GM21786 (cell line): ENCODE data around the gene ZNF391.
"Not testable (repeated sequence)": the region's sequence is repeated elsewhere in the genome, so short reads cannot be mapped to it uniquely, and the experiment has no call there.

ENCODE experiments used
- ATAC-seq: cut with Tn5 transposase; IDR thresholded peaks from one replicate; pipeline ENCODE4 v1.9.1; 2021; ENCODE audit not compliant: unreplicated experiment

Gene ZNF391

GRCh38 chr6:27388293-27389197 is at the start of gene ZNF391:
ZNF391 (plus strand) TSS chr6:27388759; CDS start chr6:27400371, 11,612 bp downstream.
- peak; percentile 85 for ATAC-seq

DNA sequence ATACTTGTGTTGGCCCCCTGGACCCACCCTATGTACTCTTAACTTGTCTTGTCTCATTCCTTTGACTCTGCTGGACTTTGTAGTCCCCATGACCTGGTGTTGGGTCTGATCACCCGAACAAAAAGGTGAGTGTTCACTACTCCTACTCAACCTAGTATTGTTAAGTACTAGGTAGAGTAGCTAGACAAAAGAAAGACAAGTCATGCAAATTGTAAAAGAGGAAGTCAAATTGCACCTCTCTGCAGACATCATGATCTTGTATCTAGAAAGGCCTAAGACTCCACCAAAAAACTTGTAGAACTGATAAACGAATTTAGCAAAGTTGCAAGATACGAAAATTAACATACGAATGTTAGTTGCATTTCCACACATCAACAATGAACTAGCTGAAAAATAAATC is 35.7 kb upstream of the ZNF391 start:
- ATAC-seq, result no peak

GRCh38 chr6:27358786-27359185 is 29.8 kb upstream of the ZNF391 start:
- ATAC-seq, result no peak

GRCh38 chr6:27359231-27359630 is 29.3 kb upstream of the ZNF391 start:
- ATAC-seq, result no peak

DNA sequence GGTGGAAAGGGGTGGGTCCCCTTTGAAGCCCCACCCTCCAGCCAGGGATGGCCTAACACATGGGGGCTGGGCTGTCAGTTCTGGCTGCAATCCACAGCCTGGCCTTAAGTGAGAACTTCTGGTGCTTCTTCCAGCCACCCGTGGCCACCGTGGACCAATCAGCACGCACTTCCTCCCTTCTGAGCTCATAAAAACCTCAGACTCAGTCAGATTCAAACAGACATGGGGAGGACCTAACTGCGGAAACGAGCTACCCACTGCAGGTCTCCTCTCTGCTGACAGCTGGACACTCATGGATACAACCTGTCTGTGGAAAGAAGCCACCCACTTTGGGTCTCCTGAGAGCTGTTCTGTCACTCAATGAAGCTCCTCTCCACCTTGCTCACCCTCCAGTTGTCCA is 20.4 kb upstream of the ZNF391 start:
- ATAC-seq, result no peak

DNA sequence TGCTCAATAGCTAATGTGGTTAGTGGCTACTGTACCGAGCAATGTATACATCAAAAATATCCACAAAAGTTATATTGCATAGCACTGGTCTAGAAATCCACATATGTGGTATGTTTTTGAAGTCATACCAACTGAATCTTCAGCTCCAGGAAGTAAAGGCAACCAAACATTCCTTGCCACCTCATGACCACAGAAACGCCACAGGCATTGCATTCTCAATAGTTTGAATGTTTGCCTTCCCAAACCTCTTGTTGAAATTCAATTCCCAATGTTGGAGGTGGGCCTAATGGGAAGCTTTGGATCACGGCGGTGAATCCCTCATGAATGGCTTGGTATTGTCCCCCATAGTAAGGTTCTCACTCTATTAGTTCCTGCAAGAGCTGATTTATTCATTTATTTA is 18.2 kb upstream of the ZNF391 start:
- no peak for ATAC-seq

- peak; percentile 93 for ATAC-seq
Observed at GRCh38 chr6:27374824-27375612, 13.5 kb upstream of the ZNF391 start.

GRCh38 chr6:27375613-27376079 is 12.9 kb upstream of the ZNF391 start:
- ATAC-seq, result no peak

DNA sequence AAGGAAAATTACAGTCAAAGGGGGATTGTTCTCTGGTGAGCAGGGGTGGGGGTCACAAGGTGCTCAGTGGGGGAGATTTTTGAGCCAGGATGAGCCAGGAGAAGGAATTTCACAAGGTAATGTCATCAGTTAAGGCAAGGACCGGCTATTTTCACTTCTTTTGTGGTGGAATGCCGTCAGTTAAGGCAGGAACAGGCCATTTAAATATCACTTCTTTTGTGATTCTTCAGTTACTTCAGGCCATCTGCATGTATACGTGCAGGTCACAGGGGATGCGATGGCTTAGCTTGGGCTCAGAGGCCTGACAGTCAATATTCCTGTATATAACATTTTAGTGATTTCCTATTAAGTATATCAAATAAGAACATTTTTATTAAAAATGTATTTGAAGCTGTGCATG is 10.2 kb upstream of the ZNF391 start:
- not testable (repeated sequence) for ATAC-seq

- not testable (repeated sequence) for ATAC-seq
Observed at GRCh38 chr6:27381001-27381400, 7.6 kb upstream of the ZNF391 start.

GRCh38 chr6:27383011-27383410 is 5.5 kb upstream of the ZNF391 start:
- ATAC-seq, result no peak

- ATAC-seq, result no peak
Observed at GRCh38 chr6:27383481-27383880, 5.1 kb upstream of the ZNF391 start.

DNA sequence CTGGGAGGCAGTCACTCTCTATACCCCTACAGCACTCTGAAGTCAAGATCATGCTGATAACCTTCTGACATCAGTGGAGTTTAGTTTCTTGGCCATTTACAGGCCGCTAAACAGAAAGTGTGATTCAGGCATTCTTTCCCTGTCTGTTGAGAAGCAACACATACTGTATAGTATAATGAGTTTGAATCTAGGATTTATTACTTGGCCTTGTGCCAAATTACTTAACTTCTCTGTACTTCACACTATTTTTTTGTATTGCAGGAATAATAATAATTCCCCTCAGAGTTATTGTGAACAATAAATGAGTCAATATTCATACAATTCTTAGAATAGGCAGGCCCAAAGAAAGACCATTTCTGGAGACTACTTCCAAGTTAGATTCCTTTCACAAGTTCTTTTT is 4.1 kb downstream of the ZNF391 start:
- no peak for ATAC-seq

- ATAC-seq, result no peak
Observed at GRCh38 chr6:27394073-27394472, 5.5 kb downstream of the ZNF391 start.

GRCh38 chr6:27400877-27401642 is 12.5 kb downstream of the ZNF391 start:
- ATAC-seq, result no peak

DNA sequence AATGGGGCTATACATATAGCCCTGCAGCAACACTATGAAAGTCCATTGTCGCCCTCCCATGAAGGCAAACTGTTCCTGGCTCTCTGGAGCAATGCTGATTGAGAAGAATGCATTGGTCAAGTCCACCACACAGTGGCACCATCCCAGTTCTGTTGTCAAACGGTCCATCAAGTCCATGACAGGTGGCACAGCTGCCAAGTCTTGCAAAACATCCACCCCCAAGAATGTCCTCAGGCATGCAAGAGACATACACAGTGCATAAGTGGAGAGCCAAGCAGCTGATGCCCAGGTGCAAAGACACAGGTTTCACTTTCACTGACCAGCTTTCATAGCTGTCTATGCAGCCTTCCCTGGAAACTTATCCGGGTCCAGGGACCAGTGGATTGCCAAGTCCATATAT is 17.5 kb downstream of the ZNF391 start:
- no peak for ATAC-seq

DNA sequence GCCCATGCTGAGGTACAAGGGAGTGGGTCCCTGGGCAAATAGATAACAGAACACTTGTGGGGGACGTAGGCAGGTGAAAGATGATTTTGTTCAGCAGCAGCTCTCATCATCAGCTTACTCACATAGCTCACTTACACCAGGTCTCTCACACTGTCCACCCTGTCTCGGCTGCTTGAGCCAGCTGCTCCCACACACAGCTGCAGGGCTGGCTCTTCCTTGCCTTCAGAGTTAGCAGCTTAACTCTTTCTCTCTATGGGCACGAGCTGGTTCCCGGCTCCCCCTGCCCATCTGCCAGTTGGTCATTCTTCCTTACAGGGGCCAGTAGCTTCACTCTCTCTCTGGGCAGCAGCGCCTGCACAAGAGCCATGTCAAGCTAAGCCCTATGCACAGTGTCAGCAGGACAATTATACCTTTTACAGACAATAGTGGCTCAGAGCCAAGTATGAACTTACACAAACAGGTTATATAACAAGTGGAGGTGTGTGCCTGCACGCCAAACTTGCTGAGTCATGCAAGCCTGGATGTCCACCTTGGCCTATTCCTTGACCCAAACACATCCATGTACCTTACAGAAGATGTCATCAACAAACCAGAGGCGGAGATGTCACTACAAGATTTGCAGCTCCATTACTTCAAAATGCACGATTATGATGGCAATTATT is 18.7 kb downstream of the ZNF391 start:
- no peak for ATAC-seq

DNA sequence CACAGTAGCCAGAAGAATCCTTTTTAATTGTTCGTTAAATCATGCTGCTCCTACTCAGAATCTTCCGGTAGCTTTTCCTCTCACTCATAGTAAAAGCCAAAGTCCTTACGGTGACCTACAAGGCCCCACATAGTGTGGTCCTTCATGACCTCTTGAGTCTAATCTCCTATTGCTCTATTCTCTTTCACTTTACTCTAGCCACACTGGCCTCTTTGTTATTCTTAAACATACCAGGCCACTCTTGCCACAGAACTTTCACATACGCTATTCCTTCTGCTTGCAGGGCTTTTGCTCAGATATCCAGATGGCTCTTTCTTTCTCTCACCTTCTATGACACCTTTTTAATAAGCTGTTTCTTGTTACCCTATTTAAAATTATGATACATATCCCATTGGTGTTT is 25.7 kb downstream of the ZNF391 start:
- ATAC-seq, result no peak

- ATAC-seq, result no peak
Observed at GRCh38 chr6:27414996-27415395, 26.4 kb downstream of the ZNF391 start.

GRCh38 chr6:27415898-27416297 is 27.3 kb downstream of the ZNF391 start:
- ATAC-seq, result no peak

DNA sequence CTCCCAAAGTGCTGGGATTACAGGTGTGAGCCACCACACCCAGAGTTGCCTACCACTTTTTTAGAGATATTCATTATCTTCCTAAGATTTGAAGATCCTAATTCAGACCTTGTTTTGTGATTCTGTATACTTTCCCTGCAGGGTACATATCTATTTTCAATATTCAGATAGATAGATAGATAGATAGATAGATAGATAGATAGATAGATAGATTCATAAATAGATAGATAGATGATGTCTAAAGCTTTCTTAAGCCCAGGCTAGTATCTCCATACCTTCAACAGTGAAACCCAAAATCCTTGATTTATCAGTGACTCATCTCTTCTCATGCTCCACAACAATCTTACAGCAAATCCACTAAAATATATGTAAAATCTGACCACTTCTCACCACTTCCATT is 30.8 kb downstream of the ZNF391 start:
- no peak for ATAC-seq
